ENCODE measurements around the gene CERS1. TPM values are rescaled to one million over a fixed set of nuclear protein-coding genes. Genes with fewer than 3 reads are reported as not detected.
A peak's percentile ranks its signal among the peaks of the same experiment; 100 is the strongest.

CERS1 gene
- total RNA-seq, 1 donor from 2014 or later: 4.5 TPM

GRCh38 chr19:18857223-18857622 lies 38.7 kb downstream of the CERS1 start:
- no peak for DNase-seq (ENCODE audit: low read depth, low spot score)

GRCh38 chr19:18856385-18857126 lies 39.4 kb downstream of the CERS1 start:
- DNase-seq (ENCODE audit: low read depth, low spot score): no peak

GRCh38 chr19:18855647-18856384 lies 40.1 kb downstream of the CERS1 start:
- DNase-seq (ENCODE audit: low read depth, low spot score): no peak

- DNase-seq (ENCODE audit: low read depth, low spot score): no peak
Measured at GRCh38 chr19:18854982-18855381, 41.0 kb downstream of the CERS1 start.

GRCh38 chr19:18853755-18854427 lies 42.1 kb downstream of the CERS1 start:
- no peak for DNase-seq (ENCODE audit: low read depth, low spot score)

- DNase-seq (ENCODE audit: low read depth, low spot score): no peak
Measured at GRCh38 chr19:18852648-18853047, 43.3 kb downstream of the CERS1 start.

GRCh38 chr19:18851673-18852325 lies 44.2 kb downstream of the CERS1 start:
- DNase-seq (ENCODE audit: low read depth, low spot score): no peak

- DNase-seq (ENCODE audit: low read depth, low spot score): no peak
Measured at GRCh38 chr19:18850471-18851375, 45.2 kb downstream of the CERS1 start.

- no peak for DNase-seq (ENCODE audit: low read depth, low spot score)
Measured at GRCh38 chr19:18849838-18850400, 46.0 kb downstream of the CERS1 start.

- peak; percentile 69 for DNase-seq (ENCODE audit: low read depth, low spot score)
Measured at GRCh38 chr19:18848878-18849661, 46.9 kb downstream of the CERS1 start.

GRCh38 chr19:18847549-18848463 lies 48.2 kb downstream of the CERS1 start:
- DNase-seq (ENCODE audit: low read depth, low spot score): no peak

GRCh38 chr19:18846862-18847548 lies 49.0 kb downstream of the CERS1 start:
- no peak for DNase-seq (ENCODE audit: low read depth, low spot score)

GRCh38 chr19:18845961-18846360 lies 50.0 kb downstream of the CERS1 start:
- DNase-seq (ENCODE audit: low read depth, low spot score): no peak

GRCh38 chr19:18844806-18845329 lies 51.1 kb downstream of the CERS1 start:
- no peak for DNase-seq (ENCODE audit: low read depth, low spot score)

- DNase-seq (ENCODE audit: low read depth, low spot score): no peak
Measured at GRCh38 chr19:18843960-18844359, 52.0 kb downstream of the CERS1 start.

- DNase-seq (ENCODE audit: low read depth, low spot score): no peak
Measured at GRCh38 chr19:18842166-18842565, 53.8 kb downstream of the CERS1 start.

- DNase-seq (ENCODE audit: low read depth, low spot score): no peak
Measured at GRCh38 chr19:18841400-18841799, 54.6 kb downstream of the CERS1 start.

All from pulmonary artery endothelial cell (primary cell).